Gastrocnemius medialis (tissue), 4 donors: ENCODE data around the gene DPYSL4. TPM values are rescaled to one million over a fixed set of nuclear protein-coding genes. Genes with fewer than 3 reads are reported as not detected.

Experiments
- ATAC-seq, 2 donors: fragments of 150-250 bp; one replicate each; pipeline ENCODE4 v1.9.1; 2016
- DNase-seq, 2 donors: peaks; one replicate each; pipeline ENCODE4 v3.0.0-alpha.2; 2019
- H3K27ac ChIP-seq, 4 donors: fragments of 200-600 bp; sonication (generic); 1 replicate in 1 of 4; 2 replicates in 3 of 4; pipeline ENCODE4 v1.5.1; 2016 to 2018; ENCODE audit warnings: mild to moderate bottlenecking in 2 of 4, moderate library complexity in 1 of 4
- H3K27me3 ChIP-seq, 3 donors: fragments of 200-600 bp; sonication (generic) in 2 of 3; 1 replicate in 1 of 3; 2 replicates in 2 of 3; pipeline versions ENCODE4 v1.5.1 to v1.6.0; 2016 to 2019; ENCODE audit warnings: mild to moderate bottlenecking in 1 of 3, moderate library complexity in 1 of 3
- H3K36me3 ChIP-seq, 2 donors: fragments of 200-600 bp; sonication (generic) in 1 of 2; one replicate each; pipeline ENCODE4 v1.5.1; 2017 to 2018
- H3K4me1 ChIP-seq, 2 donors: fragments of 200-600 bp; sonication (generic) in 1 of 2; one replicate each; pipeline ENCODE4 v1.5.1; 2016 to 2017; ENCODE audit warnings: mild to moderate bottlenecking in 2 of 2
- H3K4me3 ChIP-seq, 4 donors: fragments of 200-600 bp; sonication (generic) in 3 of 4; 1 replicate in 1 of 4; 2 replicates in 3 of 4; pipeline ENCODE4 v1.5.1; 2016 to 2019; ENCODE audit warnings: mild to moderate bottlenecking in 2 of 4
- H3K9me3 ChIP-seq, 3 donors: fragments of 200-600 bp; sonication (generic) in 2 of 3; 1 replicate in 1 of 3; 2 replicates in 2 of 3; pipeline ENCODE4 v1.5.1; 2016 to 2019
- CTCF ChIP-seq, 5 experiments: fragments of 450-650 bp in 3 of 5; fragments of 200-600 bp in 2 of 5; sonication (generic) in 2 of 5; IDR thresholded peaks in 4 of 5; conservative IDR thresholded peaks in 1 of 5; 1 replicate in 4 of 5; 2 replicates in 1 of 5; pipeline ENCODE4 v1.5.1; 2016 to 2019; ENCODE audit warnings: antibody characterized with exemption in 5 of 5, mild to moderate bottlenecking in 3 of 5, moderate library complexity in 3 of 5
- POLR2A ChIP-seq, 2 donors: fragments of 450-650 bp; IDR thresholded peaks; one replicate each; pipeline ENCODE4 v1.6.1; 2017; ENCODE audit warnings: antibody characterized with exemption in 2 of 2, mild to moderate bottlenecking in 2 of 2, moderate library complexity in 2 of 2
- in situ Hi-C, 4 donors: fragments of 200-750 bp; cut with MboI; loops; one replicate each; pipeline versions ENCODE4 v1.15.0 to v1.8.0; 2017; ENCODE audit warnings: low sequenced_read_pairs in 4 of 4
- intact Hi-C: fragments of 100-400 bp; cut with DNase I; formaldehyde crosslinking; loops from one replicate; pipeline ENCODE4 v1.15.1; 2023; ENCODE audit warnings: low total_unique reads
- total RNA-seq, 4 donors: library from RNA; depleted of rRNA; stranded (reverse); fragments of >200 nt; gene quantifications; one replicate each; pipeline versions ENCODE4 v1.1.0 to v1.2.3, GENCODE V29; 2016

The DPYSL4 gene
- total RNA-seq, 4 donors from 2014 or later: 0.29 to 1.3 (median 0.46) TPM

GRCh38 chr10:132162590-132163277 is 24.0 kb upstream of the DPYSL4 start:
- intact Hi-C loops: loop anchor here (5.0 kb wide), 1 partner anchor 275 kb away; no protein-coding TSS in a partner anchor
- peaks cover 11 to 18% of the 10 kb centered on the region in 2 donors for H3K4me1 ChIP-seq
- H3K9me3 ChIP-seq: no peaks in the 10 kb centered on the region
- TF ChIP-seq CTCF (IDR thresholded peaks at IDR 0.05 in 4 of 5, conservative IDR thresholded peaks at IDR 0.05 in 1 of 5) (no peak), POLR2A (IDR thresholded peaks at IDR 0.05) (no peak)
- H3K36me3 ChIP-seq: no peaks in the 10 kb centered on the region
- no peak for ATAC-seq
- H3K4me3 ChIP-seq: no peak overlapping the region
- no peaks in the 10 kb centered on the region for H3K27me3 ChIP-seq
- peak overlapping the region in 1 of 4 donors; percentile 10 for H3K27ac ChIP-seq
- in situ Hi-C loops: no loop called here
- no peak for DNase-seq

- DNase-seq (no peak), ATAC-seq (no peak)
- peak in 1 of 5 experiments; percentile 21 for TF ChIP-seq CTCF (IDR thresholded peaks at IDR 0.05 in 4 of 5, conservative IDR thresholded peaks at IDR 0.05 in 1 of 5)
- TF ChIP-seq POLR2A (IDR thresholded peaks at IDR 0.05): no peak
- in situ Hi-C loops (no loop called here), intact Hi-C loops (loop anchor here (5.0 kb wide), 1 partner anchor 276 kb away; no protein-coding TSS in a partner anchor)
- Histone ChIP-seq H3K9me3 (no peaks in the 10 kb centered on the region), H3K4me1 (peaks cover 11 to 18% of the 10 kb centered on the region in 2 donors), H3K36me3 (no peaks in the 10 kb centered on the region), H3K27ac (no peak overlapping the region), H3K4me3 (no peak overlapping the region), H3K27me3 (no peaks in the 10 kb centered on the region)
These were observed 23.4 kb upstream of the DPYSL4 start for GRCh38 chr10:132163278-132163765.

- no peak for ATAC-seq
- no peak for DNase-seq
- Histone ChIP-seq H3K4me1 (peaks cover 11 to 18% of the 10 kb centered on the region in 2 donors), H3K4me3 (no peak overlapping the region), H3K9me3 (no peaks in the 10 kb centered on the region), H3K36me3 (no peaks in the 10 kb centered on the region), H3K27me3 (no peaks in the 10 kb centered on the region), H3K27ac (no peak overlapping the region)
- intact Hi-C loops: loop anchor here (5.0 kb wide), 1 partner anchor 277 kb away; no protein-coding TSS in a partner anchor
- in situ Hi-C loops: no loop called here
- TF ChIP-seq CTCF (IDR thresholded peaks at IDR 0.05 in 4 of 5, conservative IDR thresholded peaks at IDR 0.05 in 1 of 5) (no peak), POLR2A (IDR thresholded peaks at IDR 0.05) (no peak)
These were observed 22.8 kb upstream of the DPYSL4 start for GRCh38 chr10:132163826-132164515.

- intact Hi-C loops (loop anchor here (5.0 kb wide), 1 partner anchor 278 kb away; no protein-coding TSS in a partner anchor), in situ Hi-C loops (no loop called here)
- no peak for DNase-seq
- no peaks in the 10 kb centered on the region for H3K27me3 ChIP-seq
- no peaks in the 10 kb centered on the region for H3K36me3 ChIP-seq
- no peak for ATAC-seq
- no peak overlapping the region for H3K4me3 ChIP-seq
- no peak overlapping the region for H3K27ac ChIP-seq
- H3K9me3 ChIP-seq: no peaks in the 10 kb centered on the region
- TF ChIP-seq CTCF (IDR thresholded peaks at IDR 0.05 in 4 of 5, conservative IDR thresholded peaks at IDR 0.05 in 1 of 5) (no peak), POLR2A (IDR thresholded peaks at IDR 0.05) (no peak)
- H3K4me1 ChIP-seq: peaks cover 11 to 18% of the 10 kb centered on the region in 2 donors
These were observed 21.9 kb upstream of the DPYSL4 start for GRCh38 chr10:132164761-132165278.
